ENCODE measurements around the gene CALML4.
"Not testable (repeated sequence)": the region's sequence is repeated elsewhere in the genome, so short reads cannot be mapped to it uniquely, and the experiment has no call there.

CALML4 gene

DNA sequence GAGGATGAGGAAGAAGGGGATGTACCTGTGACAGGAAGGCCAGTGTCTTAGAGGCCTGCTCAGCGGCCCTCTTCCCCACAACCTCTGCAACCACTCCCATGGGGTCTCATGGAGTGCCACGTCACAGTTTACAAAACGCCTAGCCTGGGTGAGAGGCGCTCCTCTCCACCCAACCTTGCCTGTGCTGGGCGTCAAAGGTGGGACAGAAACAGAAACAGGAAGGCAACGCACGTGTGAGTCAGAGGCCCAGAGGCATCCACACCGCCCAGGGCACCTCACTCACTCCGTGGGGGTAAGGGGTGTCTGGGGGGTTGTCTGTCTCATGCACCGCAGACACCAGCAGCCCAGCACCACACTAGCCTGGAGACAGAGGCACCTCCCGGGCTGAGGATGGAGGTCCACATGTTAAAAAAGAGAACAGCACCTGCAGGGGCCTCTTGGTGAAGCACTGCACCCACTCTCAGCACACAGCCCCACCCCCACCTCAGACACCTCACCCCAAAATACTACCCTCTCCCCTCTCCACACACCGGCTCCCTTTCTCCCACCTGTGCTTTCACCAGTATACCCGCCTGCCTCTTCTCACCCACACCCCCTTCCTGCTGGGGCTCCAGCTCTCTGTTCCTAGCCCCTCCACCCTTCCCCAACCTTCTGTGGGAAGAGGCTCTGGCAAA is 4.7 kb upstream of the CALML4 start:
- H3K27ac ChIP-seq, result peak overlapping the region in 1 of 21 experiments; percentile 10

DNA sequence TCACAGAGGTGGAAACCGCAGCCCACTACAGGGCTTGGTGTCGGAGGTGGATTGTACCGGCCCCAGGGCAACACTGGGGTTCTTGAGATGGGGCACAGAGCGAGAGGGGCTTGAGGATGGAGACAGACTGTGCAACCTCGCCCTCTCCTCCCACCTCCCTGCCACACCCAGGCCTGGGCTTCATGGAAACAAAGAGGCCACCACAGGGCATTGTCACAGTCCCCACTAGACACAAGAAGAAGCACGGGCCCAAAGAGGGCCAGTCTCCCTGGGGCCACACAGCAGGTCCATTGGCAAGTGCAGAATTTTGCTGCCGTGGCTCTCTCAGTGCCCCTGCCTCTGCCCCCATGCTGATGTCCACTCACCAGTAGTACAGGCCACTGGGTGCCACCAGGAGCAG is 4.1 kb upstream of the CALML4 start:
- Histone ChIP-seq H3K4me3 (no peak overlapping the region), H3K27ac (peak overlapping the region in 1 of 21 experiments; percentile 10)

More for the DNA sequence above, 4.7 kb upstream of the CALML4 start:
- H3K4me3 ChIP-seq, result no peak overlapping the region

DNA sequence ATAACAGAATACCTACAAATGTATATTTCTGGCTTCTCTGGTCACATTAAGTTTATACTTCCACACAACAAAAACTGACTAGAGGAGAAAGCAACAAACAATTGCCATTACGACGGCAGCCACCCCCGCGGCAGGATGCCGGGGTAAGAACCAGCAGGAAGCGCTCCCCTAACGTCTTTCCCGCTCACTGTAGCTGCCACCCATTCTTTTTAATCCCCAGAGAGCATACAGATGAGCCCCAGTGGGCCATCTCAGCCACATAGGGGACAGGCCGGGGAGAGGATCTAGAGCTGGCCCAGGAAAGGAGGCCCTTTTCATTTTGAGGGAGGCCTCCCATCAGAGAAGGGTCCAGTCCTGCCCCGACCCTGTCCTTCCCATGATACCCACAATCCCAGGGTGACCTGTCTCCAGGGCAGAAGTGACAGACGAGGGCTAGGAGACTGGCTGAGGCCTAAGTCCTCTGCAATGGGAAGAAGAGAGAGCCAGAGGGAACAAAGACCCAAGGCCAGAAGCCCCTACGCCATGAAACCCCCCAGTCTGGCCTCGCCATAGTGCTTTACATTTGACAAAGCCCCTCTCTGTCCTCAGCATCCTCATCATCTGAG is 3.6 kb upstream of the CALML4 start:
- H3K27ac ChIP-seq, result peak overlapping the region in 1 of 21 experiments; percentile 22

DNA sequence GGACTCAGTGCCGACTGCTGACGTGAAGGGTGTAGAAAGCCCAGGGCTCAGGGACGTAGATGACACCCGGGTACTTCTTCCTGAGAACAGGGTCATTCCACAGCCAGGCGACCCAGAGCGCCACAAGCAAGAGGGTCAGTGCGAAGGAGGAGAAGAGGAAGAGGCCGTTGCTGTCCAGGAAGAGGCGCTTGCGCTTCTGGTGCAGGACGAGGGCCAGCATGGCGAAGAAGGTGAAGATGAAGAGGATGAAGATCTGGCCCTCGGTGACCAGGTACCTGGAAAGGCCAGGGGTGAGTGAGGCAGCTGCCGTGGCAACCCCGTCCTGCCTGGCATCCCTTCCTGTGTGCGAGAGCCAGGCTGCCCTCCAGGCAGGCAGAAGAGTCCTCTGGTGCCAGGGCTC is 3.0 kb upstream of the CALML4 start:
- Histone ChIP-seq H3K27ac (peak overlapping the region in 1 of 21 experiments; percentile 26), H3K4me3 (no peak overlapping the region)

More for the DNA sequence above, 3.6 kb upstream of the CALML4 start:
- H3K4me3 ChIP-seq, result no peak overlapping the region

DNA sequence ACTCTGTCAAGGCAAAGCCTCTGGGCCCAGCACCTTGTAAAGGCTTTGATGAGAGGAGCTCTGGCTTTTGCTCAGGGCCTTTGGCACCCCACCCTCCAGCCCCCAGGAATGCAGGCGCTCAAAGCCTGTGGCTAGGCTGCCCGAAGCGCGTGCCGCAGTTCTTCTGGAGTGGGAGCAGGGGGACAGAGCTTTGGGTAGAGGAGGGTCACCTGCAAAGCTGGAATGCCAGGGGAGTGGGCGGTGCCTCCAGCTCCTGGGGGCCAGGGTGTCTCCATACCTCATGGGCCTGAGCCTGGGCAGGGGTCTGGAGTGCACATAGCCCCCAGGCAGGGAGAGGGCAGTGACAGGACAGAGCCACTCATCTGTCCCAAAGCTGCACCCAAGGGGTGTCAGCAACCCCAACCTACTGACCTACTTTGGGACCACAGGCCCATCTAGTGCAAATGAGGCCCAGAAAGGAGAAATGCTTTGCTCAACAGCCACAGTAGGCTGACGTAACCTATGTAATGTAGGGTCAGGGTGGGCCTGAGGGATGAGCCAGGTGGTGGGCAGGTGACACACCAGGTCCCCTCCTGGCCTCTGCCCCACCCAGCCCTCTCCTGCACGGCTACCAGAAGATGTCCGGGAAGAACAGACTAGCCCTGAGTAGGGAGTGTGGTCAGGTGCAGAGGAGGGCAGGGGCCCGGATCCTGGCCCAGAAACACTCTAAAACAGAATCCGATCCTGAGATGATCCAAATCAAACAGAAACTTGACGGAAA is 2.2 kb upstream of the CALML4 start:
- no peak overlapping the region for H3K4me3 ChIP-seq
- peak overlapping the region in 1 of 21 experiments; percentile 72 for H3K27ac ChIP-seq

DNA sequence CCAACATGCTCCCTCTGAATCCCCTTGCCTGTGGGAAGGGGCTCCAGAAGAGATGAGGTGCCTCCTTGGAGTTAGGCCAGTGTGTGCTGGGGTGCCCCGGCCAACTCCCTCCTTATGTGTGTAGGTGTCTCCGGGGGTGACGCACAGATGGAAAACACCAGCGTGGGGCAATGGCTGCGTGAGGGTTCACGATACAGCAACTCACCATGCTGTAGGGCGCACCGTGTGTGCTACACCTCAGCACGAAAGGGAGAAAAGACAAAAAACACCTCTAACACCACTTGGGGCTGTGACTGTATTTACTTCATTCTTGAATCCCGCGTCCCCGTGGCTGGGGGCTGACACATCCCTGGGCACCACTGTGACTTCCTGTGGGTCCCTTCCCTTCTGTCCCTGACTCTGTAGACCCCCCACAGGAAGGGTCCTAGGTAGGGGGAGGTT is 1.6 kb upstream of the CALML4 start:
- peak overlapping the region in 3 of 21 experiments; percentile 67 to 72 (median 71) for H3K27ac ChIP-seq
- H3K4me3 ChIP-seq, result no peak overlapping the region

DNA sequence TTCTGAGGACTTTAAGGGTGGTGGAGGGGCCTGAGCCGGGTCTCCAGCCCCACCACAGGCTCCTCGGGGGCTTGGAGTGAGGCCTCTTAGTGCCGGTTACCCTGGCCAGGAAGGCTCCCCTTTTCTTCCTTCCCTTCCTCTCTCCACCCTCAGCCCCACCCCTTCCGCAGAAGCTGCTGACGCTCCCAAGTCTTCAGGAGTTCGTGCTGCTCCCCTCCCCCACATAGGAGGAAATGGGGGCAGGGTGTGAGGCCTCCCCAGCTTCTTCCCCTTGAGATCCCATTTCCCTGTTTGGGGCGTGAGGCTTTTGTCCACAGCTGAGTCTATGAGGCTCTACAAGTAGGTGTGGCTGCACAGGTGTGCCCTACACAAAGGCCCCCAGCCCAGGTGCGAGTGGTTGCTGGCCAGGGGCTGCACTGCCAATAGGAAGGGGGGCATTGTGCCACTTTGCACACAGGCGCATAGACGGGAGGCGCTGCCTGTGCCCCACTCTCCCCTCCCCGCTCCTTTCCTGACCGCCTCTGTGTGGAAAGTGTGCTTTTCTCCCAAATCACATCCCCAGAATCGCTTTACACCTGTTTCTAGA is 915 bp upstream of the CALML4 start:
- Histone ChIP-seq H3K4me3 (peak overlapping the region in 1 of 7 experiments; percentile 15), H3K27ac (peak overlapping the region in 18 of 21 experiments; percentile 8 to 76 (median 58))

DNA sequence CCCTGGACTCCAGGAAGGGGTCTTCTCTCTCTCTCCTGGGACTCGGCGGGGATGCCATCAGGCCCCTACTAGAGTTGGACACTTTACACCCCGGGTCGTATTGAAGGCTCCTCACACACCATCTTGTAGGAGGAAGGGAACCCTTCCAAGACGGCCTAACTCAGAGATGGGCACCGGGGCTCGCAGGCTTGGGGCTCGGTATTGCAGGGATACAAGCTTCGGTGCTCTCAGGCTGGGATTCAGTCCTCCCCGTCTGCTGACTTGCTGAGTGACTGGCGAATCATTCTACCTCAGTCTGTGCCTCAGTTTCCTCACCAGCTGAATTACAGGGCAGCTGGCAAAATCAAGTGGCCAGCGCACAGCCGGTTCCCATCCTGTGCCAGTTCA is 419 bp upstream of the CALML4 start:
- peak overlapping the region in 19 of 21 experiments; percentile 8 to 76 (median 56) for H3K27ac ChIP-seq
- H3K4me3 ChIP-seq, result peak overlapping the region in 2 of 7 experiments; percentile 1 to 15

DNA sequence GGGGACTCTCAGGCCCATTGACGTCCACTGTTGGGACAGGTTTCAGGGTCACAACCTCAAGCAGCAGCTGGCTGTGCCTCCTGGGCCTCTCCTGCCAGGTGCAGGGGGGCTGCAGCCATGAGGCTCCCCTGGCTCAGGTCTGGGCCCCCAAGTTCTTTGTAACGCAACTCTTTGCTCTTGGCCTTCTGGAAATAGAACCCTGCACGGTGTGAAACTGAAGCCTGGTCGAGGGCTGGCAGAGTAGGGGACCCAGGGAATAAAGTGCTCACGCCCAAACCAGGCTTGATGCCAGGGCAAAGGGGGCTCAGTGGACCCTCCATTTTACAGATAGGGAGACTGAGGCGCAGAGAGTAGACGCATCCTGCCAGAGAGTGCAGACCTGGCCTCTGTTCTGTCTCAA is 771 bp downstream of the CALML4 start:
- Histone ChIP-seq H3K27ac (peak overlapping the region in 3 of 21 experiments; percentile 52 to 67 (median 53)), H3K4me3 (peak overlapping the region in 2 of 7 experiments; percentile 1 to 15)

DNA sequence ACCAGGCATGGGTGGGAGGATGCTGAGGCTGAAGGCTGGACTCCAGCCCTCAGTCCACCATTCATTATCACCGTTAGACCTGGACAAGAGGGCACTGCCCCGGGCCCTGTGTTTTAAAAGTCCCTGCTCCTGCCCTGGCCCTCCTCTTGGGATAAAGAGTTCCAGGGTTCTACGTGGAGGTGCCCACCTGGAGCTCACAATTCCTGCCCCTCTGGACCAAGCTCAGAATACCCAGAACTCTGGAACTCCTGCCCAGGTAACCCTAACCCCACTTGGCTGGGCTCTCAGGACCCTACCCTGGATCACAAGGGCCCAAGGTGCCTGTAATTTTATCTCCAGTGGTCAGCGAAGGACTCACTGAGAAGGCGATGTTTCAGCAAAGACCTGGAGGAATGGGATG is 1.2 kb downstream of the CALML4 start:
- no peak overlapping the region for H3K27ac ChIP-seq
- H3K4me3 ChIP-seq, result no peak overlapping the region

DNA sequence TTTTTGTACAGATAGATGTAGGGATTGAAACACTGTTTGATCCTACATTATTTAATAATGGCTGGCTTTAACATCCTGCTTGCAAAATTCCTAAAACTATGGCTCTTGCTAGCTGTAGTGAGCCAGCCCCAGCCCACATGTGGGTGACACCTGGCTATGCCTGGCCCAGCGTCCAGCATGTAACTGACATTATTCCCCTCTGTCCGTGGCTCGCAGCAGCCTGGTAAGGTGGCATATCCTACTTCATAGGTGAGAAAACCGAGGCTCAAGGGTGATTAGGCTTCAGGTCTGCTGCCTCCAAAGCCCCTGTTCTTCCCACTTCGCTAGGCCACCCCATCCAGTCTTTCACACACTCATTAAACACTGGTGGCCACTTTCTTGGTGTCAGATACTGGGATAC is 1.6 kb downstream of the CALML4 start:
- H3K4me3 ChIP-seq, result no peak overlapping the region
- no peak overlapping the region for H3K27ac ChIP-seq

DNA sequence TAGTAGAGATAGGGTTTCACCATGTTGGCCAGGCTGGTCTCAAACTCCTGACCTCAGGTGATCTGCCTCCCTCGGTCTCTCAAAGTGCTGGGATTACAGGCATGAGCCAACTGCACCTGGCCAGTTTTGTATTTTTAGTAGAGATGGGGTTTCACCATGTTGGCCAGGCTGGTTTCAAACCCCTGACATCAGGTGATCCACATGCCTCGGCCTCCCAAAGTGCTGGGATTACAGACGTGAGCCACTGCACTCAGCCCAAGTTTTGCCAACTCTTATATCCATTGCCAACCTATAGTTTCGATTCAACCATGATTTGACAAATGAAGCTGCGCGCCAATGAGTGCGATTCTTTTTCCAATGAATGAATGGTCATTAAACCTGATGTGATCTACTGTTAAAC is 2.1 kb downstream of the CALML4 start:
- not testable (repeated sequence) for H3K4me3 ChIP-seq

DNA sequence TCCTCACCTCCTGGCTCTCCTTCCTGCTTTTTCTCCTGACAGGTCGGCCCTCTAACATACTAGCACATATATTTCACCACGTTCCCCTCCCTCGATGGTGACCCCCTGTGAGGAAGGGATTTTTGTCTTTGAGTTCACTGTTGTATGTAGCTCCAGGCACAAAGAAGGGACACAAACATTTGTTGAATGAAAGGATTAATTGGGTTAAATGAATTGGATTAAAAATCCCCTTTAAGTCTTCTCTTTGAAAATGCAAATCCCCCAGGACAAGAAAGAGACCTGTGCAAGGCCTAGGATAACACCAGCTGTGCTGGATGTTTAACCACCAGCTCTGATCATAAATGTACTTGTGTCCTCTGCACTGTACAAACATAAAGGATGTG is 3.3 kb downstream of the CALML4 start:
- H3K4me3 ChIP-seq, result no peak overlapping the region
- no peak overlapping the region for H3K27ac ChIP-seq

More for the DNA sequence above, 2.1 kb downstream of the CALML4 start:
- H3K27ac ChIP-seq, result not testable (repeated sequence)

DNA sequence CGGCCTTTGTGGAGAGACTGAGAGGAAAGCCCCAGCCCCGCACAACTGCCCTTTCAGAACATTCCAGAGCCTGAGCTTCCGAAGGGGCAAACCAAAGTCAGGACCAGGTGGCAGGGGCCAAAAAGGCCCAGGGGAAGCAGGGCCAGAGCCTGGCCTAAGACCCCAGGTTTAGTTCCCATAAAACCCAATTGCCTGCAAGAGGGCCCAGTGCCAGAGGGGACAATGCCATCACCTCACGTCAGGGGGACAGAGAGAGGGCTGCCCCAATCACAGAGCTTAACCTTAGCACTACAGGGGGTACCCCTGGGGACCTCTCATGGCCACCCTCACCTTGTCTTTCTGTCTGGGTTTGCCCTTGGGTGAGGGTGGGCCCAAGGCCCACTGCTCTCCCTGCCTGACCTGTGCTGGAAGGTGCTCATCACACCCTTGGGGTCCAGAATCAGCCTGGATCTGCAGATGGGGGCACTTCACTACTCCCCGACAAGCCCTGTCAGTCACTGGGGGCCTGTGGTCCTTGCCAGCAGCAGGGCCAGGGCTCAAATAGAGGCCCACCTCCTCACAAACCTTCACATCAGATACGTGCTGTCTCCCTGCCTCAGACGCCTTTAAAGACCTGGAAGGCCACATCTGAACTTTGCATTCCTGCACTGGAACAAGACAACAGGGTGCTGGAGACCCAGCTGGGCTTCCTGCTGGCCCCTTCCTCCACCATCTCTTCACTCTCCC is 3.8 kb downstream of the CALML4 start:
- H3K4me3 ChIP-seq, result no peak overlapping the region
- H3K27ac ChIP-seq, result no peak overlapping the region

DNA sequence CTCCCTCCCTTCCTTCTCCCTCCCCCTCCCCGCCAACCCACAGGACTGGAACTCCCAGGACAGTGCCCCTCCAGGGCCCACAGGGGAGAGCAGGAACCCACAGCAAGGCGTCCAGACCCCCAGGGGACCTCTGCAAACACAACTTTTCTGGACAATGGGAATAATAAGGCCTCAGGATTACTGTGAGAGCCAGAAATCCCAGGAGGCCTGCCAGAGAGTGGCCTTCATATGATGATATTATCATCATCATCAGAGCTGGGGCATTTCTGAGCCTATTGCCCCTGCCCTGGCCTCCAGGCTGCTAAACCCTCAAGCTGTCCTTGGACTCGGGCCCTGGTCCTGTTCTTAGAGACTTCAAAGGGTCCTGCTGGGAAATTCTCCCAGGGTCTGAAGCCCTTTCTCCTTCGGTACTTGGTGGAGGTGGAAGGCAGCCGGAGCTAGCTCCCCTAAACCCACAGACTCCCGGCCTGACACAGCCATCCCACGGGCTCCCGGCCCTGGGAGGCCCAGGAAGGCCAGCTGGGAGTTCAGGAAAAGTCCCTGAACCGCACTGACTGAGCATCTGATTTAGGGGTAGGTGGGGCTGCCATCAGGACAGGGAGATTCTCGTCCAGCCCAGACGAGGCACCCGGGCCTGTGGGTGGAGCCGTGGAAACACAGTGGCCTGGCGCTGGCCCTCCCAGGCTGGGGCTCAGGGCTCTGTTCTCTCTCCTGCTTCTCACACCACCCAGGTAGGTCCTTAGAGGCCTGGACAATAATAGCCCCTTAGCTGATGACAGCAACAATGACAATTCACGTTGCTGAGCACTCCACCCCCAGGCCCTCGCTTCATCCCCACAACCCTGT is 4.9 kb downstream of the CALML4 start:
- H3K4me3 ChIP-seq, result no peak overlapping the region
- peak overlapping the region in 1 of 21 experiments; percentile 21 for H3K27ac ChIP-seq

DNA sequence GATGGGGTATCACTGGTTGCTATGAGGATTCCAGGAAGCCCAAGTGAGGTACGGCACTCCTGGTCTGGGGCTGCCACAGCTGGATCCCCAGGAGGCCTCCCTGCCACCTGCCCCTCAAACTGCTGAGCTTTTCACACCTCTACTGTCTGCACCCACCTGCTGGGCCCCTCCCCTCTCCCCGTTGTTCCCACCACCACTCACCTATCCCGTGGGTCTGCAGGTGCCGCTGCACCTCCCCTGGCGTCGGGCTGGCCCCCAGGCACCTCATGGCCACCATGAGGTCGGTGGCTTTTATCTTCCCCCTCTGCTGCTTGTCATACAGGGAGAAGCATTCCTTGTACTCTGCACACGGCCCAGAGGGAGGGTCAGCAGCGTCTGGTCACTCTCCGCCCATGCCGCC is 5.8 kb downstream of the CALML4 start:
- H3K27ac ChIP-seq, result no peak overlapping the region

DNA sequence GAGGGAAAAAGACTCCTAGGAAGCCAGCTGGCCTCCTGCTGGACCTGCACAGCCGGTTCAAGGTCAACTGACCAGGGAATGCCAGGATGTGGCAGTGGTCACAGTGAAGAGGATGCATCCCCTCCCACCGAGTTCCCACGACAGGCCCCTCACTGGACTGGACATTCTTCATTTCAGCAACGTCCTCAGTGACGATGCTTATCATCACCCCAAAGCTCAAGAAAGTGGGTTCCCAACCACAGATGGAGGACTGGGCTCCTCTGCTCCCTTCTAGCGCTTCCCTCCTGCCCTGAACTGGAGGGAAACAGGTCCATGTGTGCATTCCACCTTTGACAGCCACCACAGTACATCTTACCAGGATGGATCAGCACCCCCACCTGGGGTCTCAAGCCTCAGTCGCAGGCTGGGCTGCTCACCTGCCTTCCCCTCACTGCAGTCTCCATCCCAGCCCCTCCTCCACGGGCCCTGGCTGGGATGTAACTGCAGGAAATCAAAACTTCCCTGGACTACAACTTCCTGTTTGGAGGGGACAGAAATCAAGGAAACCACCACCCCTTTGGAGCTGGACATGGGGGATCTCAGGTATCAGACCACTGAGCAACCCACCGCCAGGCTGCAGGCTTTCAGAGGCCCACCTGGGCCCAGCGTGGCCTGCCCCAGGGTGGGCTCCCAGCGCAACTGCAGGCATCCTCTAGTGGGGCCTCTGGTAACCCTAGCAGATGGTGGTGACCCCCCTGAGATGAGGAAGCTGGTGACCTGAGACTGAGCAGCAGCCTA is 7.3 kb downstream of the CALML4 start:
- no peak overlapping the region for H3K4me3 ChIP-seq
- H3K27ac ChIP-seq, result no peak overlapping the region

More for the DNA sequence above, 5.8 kb downstream of the CALML4 start:
- H3K4me3 ChIP-seq, result no peak overlapping the region

DNA sequence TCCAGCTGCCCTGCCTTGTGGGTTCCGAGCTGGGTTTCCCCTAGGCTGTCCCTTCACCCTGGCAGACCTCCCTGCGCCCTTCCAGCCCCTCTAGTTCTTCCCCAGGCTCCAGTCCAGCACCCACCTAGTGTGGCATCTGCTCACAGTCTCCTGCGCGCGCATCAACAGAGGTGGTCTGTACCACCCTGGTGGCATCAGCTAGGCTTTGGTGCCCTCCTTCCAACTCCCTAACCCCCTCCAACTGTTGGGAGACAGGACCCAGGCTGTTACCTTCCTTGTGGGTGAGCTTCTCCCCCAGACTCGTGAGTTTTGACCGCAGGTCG is 8.0 kb downstream of the CALML4 start:
- H3K4me3 ChIP-seq, result no peak overlapping the region
- no peak overlapping the region for H3K27ac ChIP-seq
